WTC11 (cell line): ENCODE measurements around the gene HMX1. TPM values are rescaled to one million over a fixed set of nuclear protein-coding genes. Genes with fewer than 3 reads are reported as not detected.
A peak's percentile ranks its signal among the peaks of the same experiment; 100 is the strongest.

Experiments used
- ATAC-seq: fragments of 200-7000 bp; cut with Tn5 transposase; 2 replicates; pipeline ENCODE4 v1.10.0; 2021; ENCODE audit warnings: mild to moderate bottlenecking, moderate library complexity
- CTCF ChIA-PET: fragments of 300-600 bp; sonication (Branson Sonifier 250); formaldehyde crosslinking; loops from one replicate; lab custom pipeline; 2021; ENCODE audit warnings: antibody characterized with exemption; lab: Charles Lee
- POLR2A ChIA-PET: fragments of 350-600 bp; sonication (Branson Sonifier 250); formaldehyde crosslinking; loops from one replicate; lab custom pipeline; 2021; ENCODE audit warnings: antibody characterized with exemption; lab: Charles Lee
- DNase-seq: peaks from one replicate; pipeline ENCODE4 v3.0.0; 2021; ENCODE audit warnings: low spot score
- H3K27ac Mint-ChIP-seq: 2 replicates; pipeline ENCODE4 v1.8.0; 2021; ENCODE audit warnings: mixed read lengths
- H3K27me3 Mint-ChIP-seq: 2 replicates; pipeline ENCODE4 v1.8.0; 2021; ENCODE audit warnings: low read depth, mild to moderate bottlenecking, moderate library complexity, mixed read lengths
- H3K36me3 Mint-ChIP-seq: 2 replicates; pipeline ENCODE4 v1.8.0; 2021; ENCODE audit warnings: mixed read lengths
- H3K4me1 Mint-ChIP-seq: 2 replicates; pipeline ENCODE4 v1.8.0; 2022; ENCODE audit warnings: mixed read lengths
- H3K4me3 Mint-ChIP-seq: 2 replicates; pipeline ENCODE4 v1.8.0; 2021; ENCODE audit warnings: mild to moderate bottlenecking, moderate library complexity, mixed read lengths
- H3K9me3 Mint-ChIP-seq: 2 replicates; pipeline ENCODE4 v1.8.0; 2021; ENCODE audit warnings: mixed read lengths
- FOXJ3 ChIP-seq: sonication (generic); formaldehyde crosslinking; IDR thresholded peaks from 2 replicates; pipeline ENCODE4 v1.9.0; 2021; ENCODE audit warnings: missing genetic modification reagents, mild to moderate bottlenecking, borderline replicate concordance
- FOXP1 ChIP-seq: sonication (generic); formaldehyde crosslinking; IDR thresholded peaks from 2 replicates; pipeline ENCODE4 v1.8.0; 2022; ENCODE audit warnings: missing genetic modification reagents, mild to moderate bottlenecking, moderate library complexity, borderline replicate concordance
- GTF2I ChIP-seq: fragments of 250-450 bp; sonication (Bioruptor Pico); conservative IDR thresholded peaks from 2 replicates; pipeline ENCODE4 v1.4.0; 2021; ENCODE audit warnings: mild to moderate bottlenecking
- IRF2 ChIP-seq: sonication (generic); formaldehyde crosslinking; IDR thresholded peaks from 2 replicates; pipeline ENCODE4 v1.8.0; 2022; ENCODE audit warnings: low read depth, missing genetic modification reagents, borderline replicate concordance
- ZNF138 ChIP-seq: sonication (generic); formaldehyde crosslinking; conservative IDR thresholded peaks from 2 replicates; pipeline ENCODE4 v1.8.1; 2022; ENCODE audit warnings: mild to moderate bottlenecking, moderate library complexity, missing genetic modification reagents
- ZNF423 ChIP-seq: fragments of 250-450 bp; sonication (Bioruptor Pico); IDR thresholded peaks from 2 replicates; pipeline ENCODE4 v2.1.2; 2022; ENCODE audit warnings: mild to moderate bottlenecking, moderate library complexity
- total RNA-seq: library from RNA; stranded (reverse); gene quantifications from 3 replicates; pipeline ENCODE4 v1.2.3, GENCODE V29; 2021
- TF ChIP-seq, protein P1 (sequence below): sonication (generic); formaldehyde crosslinking; conservative IDR thresholded peaks from 2 replicates; pipeline ENCODE4 v1.8.1; 2023; ENCODE audit warnings: mild to moderate bottlenecking, low read depth, missing genetic modification reagents, moderate library complexity
- TF ChIP-seq, protein P2 (sequence below): sonication (generic); formaldehyde crosslinking; IDR thresholded peaks from 2 replicates; pipeline ENCODE4 v1.8.1; 2023; ENCODE audit warnings: mild to moderate bottlenecking, missing genetic modification reagents, borderline replicate concordance

HMX1 gene
- total RNA-seq, 1 experiment from 2014 or later, result 10.0 TPM

- CTCF ChIA-PET, result interaction anchor here (0.9 to 7.6 kb wide), 8 partner anchors 9 to 172 kb away, joined by 4 to 97 read pairs (median 7); no protein-coding TSS in a partner anchor
- Mint-ChIP-seq H3K4me1 (peaks cover 33% of the 10 kb centered on the region), H3K36me3 (no peaks in the 10 kb centered on the region), H3K4me3 (peak overlapping the region; percentile 34; the same call in 1 of the 2 replicates), H3K27ac (no peak overlapping the region), H3K27me3 (peaks cover 99% of the 10 kb centered on the region)
- DNase-seq (no peak), ATAC-seq (no peak)
- POLR2A ChIA-PET, result interaction anchor here (0.7 kb wide), 1 partner anchor 345 kb away, joined by 3 read pairs; no protein-coding TSS in a partner anchor
- TF ChIP-seq FOXP1 (CRISPR knock-in tag), result no peak
- no peak for TF ChIP-seq ZNF138 (CRISPR knock-in tag)
- TF ChIP-seq IRF2, result no peak
- TF ChIP-seq, all 79 proteins: peak for 0
- no peaks in the 10 kb centered on the region for H3K9me3 Mint-ChIP-seq
These were observed 12.0 kb downstream of the HMX1 start for GRCh38 chr4:8859550-8860095.

DNA sequence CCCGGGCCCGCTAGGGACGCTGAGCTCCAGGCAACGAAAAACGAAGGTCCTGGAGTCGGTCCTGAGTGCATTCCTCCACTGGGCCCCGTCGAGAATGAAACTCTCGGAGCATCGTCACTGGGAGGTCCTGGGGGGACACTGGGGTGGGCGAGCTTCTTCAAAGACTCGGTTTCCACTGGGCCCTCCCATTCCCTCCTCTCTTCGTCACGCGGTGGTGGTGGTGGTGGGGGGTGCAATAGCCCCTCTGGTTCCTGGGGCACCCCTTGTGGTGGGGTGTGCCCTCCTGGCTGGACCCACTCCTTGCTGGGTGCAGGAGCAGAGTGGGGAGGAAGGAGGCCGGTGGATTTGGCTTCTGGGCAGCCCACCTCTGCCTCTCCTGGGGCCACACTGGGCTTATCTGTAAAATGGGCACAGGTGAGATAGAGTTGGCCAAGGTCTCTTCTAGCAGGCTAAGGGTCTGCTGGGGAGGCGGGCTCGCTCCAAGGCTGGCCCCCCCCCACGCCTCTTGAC is 12.9 kb downstream of the HMX1 start:
- peaks cover 36% of the 10 kb centered on the region for H3K4me1 Mint-ChIP-seq

DNA sequence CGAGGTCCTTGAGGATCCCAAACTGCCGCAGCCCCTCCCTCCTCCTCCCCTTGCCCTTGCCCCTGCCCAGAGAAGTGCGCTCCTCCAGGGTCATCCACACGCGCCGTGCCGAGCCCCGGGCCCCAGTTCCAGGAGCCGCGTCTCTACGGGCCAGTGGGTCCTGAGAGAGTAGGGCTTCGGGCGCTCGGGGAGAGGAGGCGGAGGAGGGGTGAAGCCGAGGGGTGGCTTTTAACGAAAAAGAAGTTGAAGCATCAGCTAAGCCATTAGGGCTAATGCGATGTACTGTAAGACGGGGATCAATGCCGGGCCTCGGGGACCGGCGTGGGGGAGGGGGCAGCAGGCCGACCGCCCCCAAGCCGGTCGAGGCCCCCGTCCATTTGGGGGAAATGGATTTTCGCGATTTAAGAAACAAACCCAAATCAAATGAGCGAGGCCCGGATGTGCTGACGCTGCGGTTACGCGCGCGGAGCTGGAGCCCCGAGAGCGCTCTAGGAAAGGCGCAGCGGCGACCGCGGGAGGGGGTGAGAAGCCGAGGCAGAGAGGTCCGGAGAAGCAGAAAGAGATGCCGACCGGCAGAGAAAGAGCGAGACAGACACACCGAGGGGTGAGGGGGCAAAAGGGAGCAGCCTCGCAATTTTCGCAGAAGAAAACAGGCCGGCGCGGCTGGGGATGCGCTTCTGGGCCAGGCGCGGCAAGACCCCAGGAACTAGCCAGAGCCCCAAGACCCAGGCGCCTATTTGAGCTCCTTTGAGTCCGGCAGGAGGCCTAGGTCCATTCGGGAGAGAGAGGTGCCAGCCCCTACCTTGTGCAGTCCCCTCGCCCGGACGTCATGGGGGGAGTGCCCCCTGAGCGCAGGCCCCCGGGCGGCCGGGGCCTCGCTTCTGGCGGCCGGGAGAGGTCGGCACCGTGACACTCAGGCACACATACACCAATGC is 13.6 kb downstream of the HMX1 start:
- DNase-seq (peak; percentile 46), ATAC-seq (no peak)
- H3K36me3 Mint-ChIP-seq, result no peaks in the 10 kb centered on the region
- H3K27me3 Mint-ChIP-seq, result peaks cover 99% of the 10 kb centered on the region
- TF ChIP-seq IRF2, result no peak
- TF ChIP-seq, protein P1, sequence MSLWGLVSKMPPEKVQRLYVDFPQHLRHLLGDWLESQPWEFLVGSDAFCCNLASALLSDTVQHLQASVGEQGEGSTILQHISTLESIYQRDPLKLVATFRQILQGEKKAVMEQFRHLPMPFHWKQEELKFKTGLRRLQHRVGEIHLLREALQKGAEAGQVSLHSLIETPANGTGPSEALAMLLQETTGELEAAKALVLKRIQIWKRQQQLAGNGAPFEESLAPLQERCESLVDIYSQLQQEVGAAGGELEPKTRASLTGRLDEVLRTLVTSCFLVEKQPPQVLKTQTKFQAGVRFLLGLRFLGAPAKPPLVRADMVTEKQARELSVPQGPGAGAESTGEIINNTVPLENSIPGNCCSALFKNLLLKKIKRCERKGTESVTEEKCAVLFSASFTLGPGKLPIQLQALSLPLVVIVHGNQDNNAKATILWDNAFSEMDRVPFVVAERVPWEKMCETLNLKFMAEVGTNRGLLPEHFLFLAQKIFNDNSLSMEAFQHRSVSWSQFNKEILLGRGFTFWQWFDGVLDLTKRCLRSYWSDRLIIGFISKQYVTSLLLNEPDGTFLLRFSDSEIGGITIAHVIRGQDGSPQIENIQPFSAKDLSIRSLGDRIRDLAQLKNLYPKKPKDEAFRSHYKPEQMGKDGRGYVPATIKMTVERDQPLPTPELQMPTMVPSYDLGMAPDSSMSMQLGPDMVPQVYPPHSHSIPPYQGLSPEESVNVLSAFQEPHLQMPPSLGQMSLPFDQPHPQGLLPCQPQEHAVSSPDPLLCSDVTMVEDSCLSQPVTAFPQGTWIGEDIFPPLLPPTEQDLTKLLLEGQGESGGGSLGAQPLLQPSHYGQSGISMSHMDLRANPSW (CRISPR knock-in tag), result no peak
- no peaks in the 10 kb centered on the region for H3K9me3 Mint-ChIP-seq
- POLR2A ChIA-PET, result interaction anchor here (0.8 to 1.6 kb wide), 2 partner anchors 33 to 34 kb away, joined by 4 to 6 read pairs; no protein-coding TSS in a partner anchor
- peak overlapping the region; percentile 64 for H3K4me3 Mint-ChIP-seq
- CTCF ChIA-PET, result interaction anchor here (0.6 to 7.6 kb wide), 13 partner anchors 10 to 251 kb away, joined by 3 to 97 read pairs (median 4); partner anchors contain the start of gene HMX1
- H3K4me1 Mint-ChIP-seq, result peaks cover 36% of the 10 kb centered on the region
- H3K27ac Mint-ChIP-seq, result no peak overlapping the region

More for the DNA sequence above, 12.9 kb downstream of the HMX1 start:
- DNase-seq, result no peak
- no peaks in the 10 kb centered on the region for H3K9me3 Mint-ChIP-seq
- peak; percentile 47; the same call in 1 of the 2 replicates for TF ChIP-seq GTF2I (CRISPR knock-in tag)
- no peak for TF ChIP-seq FOXJ3 (CRISPR knock-in tag)
- ATAC-seq, result no peak
- H3K27ac Mint-ChIP-seq, result no peak overlapping the region
- H3K27me3 Mint-ChIP-seq, result peaks cover 99% of the 10 kb centered on the region
- CTCF ChIA-PET, result interaction anchor here (0.9 to 7.6 kb wide), 15 partner anchors 9 to 252 kb away, joined by 3 to 97 read pairs (median 4); partner anchors contain the start of gene HMX1
- no peak overlapping the region for H3K4me3 Mint-ChIP-seq
- H3K36me3 Mint-ChIP-seq, result no peaks in the 10 kb centered on the region
- POLR2A ChIA-PET, result interaction anchor here (0.7 to 0.8 kb wide), 2 partner anchors 33 to 344 kb away, joined by 3 to 4 read pairs; no protein-coding TSS in a partner anchor

DNA sequence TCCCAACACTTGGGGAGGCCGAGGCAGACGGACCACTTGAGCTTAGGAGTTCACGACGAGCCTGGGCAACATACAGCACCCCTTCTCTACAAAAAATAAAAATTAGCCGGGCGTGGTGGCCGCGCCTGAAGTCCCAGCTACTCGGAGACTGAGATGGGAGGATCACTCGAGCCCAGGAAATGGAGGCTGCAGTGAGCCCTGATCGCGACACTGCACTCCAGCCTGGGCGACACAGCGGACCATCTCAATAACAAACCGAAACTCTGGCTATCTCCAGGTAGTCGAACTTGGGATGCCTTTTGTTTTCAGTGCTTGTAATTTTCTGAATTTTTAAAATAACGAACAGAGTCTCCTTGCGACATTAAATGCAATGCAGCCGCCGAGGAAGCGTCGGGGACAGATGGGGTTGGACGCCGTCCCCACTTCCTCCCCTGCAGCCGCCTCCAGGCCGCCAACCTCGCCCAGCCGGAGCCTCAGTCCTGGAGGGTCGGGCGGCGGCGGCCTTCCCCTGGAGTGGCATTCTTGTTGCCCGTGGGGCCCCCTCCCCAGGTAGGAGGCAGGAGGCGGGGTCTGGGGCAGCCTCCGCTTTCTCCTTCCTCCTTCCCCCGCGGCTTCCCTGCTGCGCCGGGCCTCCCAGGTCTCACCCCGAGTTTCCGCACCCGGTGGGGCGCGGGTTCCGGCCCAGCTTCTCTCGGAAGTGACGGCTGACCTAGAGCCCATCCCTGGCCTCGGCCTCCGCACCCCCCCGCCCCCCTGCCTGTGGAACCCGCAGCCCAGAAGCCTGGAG is 14.6 kb downstream of the HMX1 start:
- TF ChIP-seq, protein P2, sequence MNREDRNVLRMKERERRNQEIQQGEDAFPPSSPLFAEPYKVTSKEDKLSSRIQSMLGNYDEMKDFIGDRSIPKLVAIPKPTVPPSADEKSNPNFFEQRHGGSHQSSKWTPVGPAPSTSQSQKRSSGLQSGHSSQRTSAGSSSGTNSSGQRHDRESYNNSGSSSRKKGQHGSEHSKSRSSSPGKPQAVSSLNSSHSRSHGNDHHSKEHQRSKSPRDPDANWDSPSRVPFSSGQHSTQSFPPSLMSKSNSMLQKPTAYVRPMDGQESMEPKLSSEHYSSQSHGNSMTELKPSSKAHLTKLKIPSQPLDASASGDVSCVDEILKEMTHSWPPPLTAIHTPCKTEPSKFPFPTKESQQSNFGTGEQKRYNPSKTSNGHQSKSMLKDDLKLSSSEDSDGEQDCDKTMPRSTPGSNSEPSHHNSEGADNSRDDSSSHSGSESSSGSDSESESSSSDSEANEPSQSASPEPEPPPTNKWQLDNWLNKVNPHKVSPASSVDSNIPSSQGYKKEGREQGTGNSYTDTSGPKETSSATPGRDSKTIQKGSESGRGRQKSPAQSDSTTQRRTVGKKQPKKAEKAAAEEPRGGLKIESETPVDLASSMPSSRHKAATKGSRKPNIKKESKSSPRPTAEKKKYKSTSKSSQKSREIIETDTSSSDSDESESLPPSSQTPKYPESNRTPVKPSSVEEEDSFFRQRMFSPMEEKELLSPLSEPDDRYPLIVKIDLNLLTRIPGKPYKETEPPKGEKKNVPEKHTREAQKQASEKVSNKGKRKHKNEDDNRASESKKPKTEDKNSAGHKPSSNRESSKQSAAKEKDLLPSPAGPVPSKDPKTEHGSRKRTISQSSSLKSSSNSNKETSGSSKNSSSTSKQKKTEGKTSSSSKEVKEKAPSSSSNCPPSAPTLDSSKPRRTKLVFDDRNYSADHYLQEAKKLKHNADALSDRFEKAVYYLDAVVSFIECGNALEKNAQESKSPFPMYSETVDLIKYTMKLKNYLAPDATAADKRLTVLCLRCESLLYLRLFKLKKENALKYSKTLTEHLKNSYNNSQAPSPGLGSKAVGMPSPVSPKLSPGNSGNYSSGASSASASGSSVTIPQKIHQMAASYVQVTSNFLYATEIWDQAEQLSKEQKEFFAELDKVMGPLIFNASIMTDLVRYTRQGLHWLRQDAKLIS (CRISPR knock-in tag), result no peak
- TF ChIP-seq ZNF423 (CRISPR knock-in tag), result peak; percentile 25
- CTCF ChIA-PET, result interaction anchor here (0.5 to 7.6 kb wide), 11 partner anchors 10 to 250 kb away, joined by 3 to 97 read pairs (median 9); no protein-coding TSS in a partner anchor

More for the DNA sequence above, 14.6 kb downstream of the HMX1 start:
- DNase-seq (peak; percentile 54), ATAC-seq (no peak)
- POLR2A ChIA-PET, result interaction anchor here (1.6 kb wide), 1 partner anchor 34 kb away, joined by 6 read pairs; no protein-coding TSS in a partner anchor
- Mint-ChIP-seq H3K27ac (no peak overlapping the region), H3K4me1 (peaks cover 32% of the 10 kb centered on the region), H3K4me3 (peak overlapping the region; percentile 64), H3K9me3 (no peaks in the 10 kb centered on the region), H3K36me3 (no peaks in the 10 kb centered on the region), H3K27me3 (peaks cover 98% of the 10 kb centered on the region)
